SK-N-MC (cell line): ENCODE data around the gene SCNN1A.

Experiments
- DNase-seq: peaks from one replicate; pipeline ENCODE4 v3.0.0-alpha.2; 2011; ENCODE audit warnings: low read depth, low spot score
- H3K27ac ChIP-seq: fragments of 200-600 bp; sonication (generic); 2 replicates; pipeline ENCODE4 v1.5.1; 2016; ENCODE audit warnings: mixed run types
- H3K36me3 ChIP-seq: fragments of 200-600 bp; sonication (generic); 2 replicates; pipeline ENCODE4 v1.6.1; 2017; ENCODE audit warnings: antibody characterized with exemption, low read length, mixed read lengths; ENCODE audit not compliant: insufficient read depth
- H3K4me3 ChIP-seq: fragments of 200-600 bp; sonication (generic); 2 replicates; pipeline ENCODE4 v1.5.1; 2016
- H3K9ac ChIP-seq: fragments of 200-600 bp; sonication (generic); 2 replicates; pipeline ENCODE4 v1.8.0; 2017; ENCODE audit warnings: mixed run types, mixed read lengths; ENCODE audit not compliant: insufficient read length
- H3K9me3 ChIP-seq: fragments of 200-600 bp; sonication (generic); 2 replicates; pipeline ENCODE4 v1.6.1; 2017; ENCODE audit warnings: low read depth, mild to moderate bottlenecking, antibody characterized with exemption, low read length, moderate library complexity, mixed read lengths
- EZH2 ChIP-seq: fragments of 200-600 bp; sonication (generic); IDR thresholded peaks from one replicate; pipeline ENCODE4 v1.6.1; 2017; ENCODE audit warnings: antibody characterized with exemption
- FOXP2 ChIP-seq: optimal IDR thresholded peaks from 2 replicates; pipeline ENCODE3; 2011; ENCODE audit warnings: mild to moderate bottlenecking, moderate library complexity; ENCODE audit not compliant: insufficient read depth; ENCODE audit errors: extremely low read length, control extremely low read depth
- POLR2AphosphoS5 ChIP-seq: IDR thresholded peaks from 2 replicates; pipeline ENCODE4 v1.6.1; 2012; ENCODE audit warnings: mild to moderate bottlenecking, low read depth, low read length, borderline replicate concordance

Gene SCNN1A

DNA sequence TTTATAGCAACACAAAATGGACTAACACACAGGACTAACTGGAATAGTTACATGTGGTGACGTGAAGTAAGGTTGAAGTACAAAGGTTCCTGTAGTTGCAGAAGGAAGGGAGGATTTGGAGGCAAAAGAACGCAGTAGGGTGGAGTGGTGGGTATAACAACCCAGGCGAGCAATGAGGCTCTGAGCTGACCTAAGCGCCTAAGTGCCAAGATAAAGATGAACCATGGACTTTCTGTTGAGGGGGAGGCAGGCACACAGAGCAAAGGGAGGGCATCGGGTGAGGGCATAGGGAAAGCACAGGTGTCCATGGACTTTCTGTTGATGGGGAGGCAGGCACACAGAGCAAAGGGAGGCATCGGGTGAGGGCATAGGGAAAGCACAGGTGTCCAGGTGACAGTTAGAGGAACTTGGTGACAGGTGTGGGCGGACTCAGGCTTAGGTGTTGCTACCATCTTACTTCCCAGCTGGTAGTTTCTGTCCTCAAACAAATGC is 15.2 kb downstream of the SCNN1A start:
- Histone ChIP-seq H3K36me3 (no peaks in the 10 kb centered on the region), H3K9me3 (no peaks in the 10 kb centered on the region), H3K4me3 (no peak overlapping the region), H3K27ac (no peak overlapping the region), H3K9ac (no peak overlapping the region)
- TF ChIP-seq FOXP2 (no peak), POLR2AphosphoS5 (no peak), EZH2 (no peak)
- DNase-seq: no peak

DNA sequence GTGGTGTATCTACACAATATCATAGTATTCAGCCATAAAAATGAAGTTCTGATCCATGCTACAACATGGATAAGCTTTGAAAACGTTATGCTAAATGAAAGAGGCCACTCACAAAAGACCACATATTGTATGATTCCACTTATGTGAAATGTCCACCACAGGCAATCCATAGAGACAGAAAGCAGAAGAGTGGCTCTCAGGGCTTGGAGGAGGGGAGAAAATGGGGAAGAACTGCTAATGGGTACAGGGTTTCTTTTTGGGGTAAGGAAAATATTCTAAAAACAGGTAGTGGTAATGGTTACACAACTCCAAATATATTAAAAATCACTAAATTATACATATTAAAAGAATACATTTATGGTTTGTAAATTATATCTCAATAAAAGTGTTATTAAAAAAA is 16.5 kb downstream of the SCNN1A start:
- DNase-seq: no peak
- TF ChIP-seq EZH2 (no peak), POLR2AphosphoS5 (no peak), FOXP2 (no peak)
- Histone ChIP-seq H3K27ac (no peak overlapping the region), H3K9me3 (no peaks in the 10 kb centered on the region), H3K4me3 (no peak overlapping the region), H3K9ac (no peak overlapping the region), H3K36me3 (no peaks in the 10 kb centered on the region)

DNA sequence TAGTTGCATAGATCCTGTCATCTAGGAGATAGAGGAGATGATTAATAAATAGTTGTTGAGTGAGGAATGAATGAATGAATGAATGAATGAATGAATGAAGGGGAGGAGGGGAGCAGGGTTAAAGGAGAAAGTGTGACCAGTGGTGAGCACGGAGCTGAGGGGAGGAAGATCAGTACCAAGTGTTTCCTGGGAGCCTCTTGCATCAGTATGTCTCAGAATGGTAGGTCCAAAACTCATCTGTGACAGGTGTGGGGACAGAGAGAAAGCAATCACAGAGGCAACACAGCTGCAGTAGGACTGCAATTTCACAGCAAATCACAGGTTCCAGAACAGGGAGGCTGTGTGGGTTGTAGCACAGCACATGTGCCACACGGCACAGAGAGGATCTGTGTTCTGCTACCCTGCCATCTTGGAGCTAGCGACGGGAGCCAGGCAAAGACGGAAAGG is 19.0 kb downstream of the SCNN1A start:
- no peak overlapping the region for H3K27ac ChIP-seq
- DNase-seq: no peak
- TF ChIP-seq FOXP2 (no peak), EZH2 (no peak), POLR2AphosphoS5 (no peak)
- H3K4me3 ChIP-seq: no peak overlapping the region
- no peaks in the 10 kb centered on the region for H3K9me3 ChIP-seq
- no peak overlapping the region for H3K9ac ChIP-seq
- H3K36me3 ChIP-seq: no peaks in the 10 kb centered on the region

DNA sequence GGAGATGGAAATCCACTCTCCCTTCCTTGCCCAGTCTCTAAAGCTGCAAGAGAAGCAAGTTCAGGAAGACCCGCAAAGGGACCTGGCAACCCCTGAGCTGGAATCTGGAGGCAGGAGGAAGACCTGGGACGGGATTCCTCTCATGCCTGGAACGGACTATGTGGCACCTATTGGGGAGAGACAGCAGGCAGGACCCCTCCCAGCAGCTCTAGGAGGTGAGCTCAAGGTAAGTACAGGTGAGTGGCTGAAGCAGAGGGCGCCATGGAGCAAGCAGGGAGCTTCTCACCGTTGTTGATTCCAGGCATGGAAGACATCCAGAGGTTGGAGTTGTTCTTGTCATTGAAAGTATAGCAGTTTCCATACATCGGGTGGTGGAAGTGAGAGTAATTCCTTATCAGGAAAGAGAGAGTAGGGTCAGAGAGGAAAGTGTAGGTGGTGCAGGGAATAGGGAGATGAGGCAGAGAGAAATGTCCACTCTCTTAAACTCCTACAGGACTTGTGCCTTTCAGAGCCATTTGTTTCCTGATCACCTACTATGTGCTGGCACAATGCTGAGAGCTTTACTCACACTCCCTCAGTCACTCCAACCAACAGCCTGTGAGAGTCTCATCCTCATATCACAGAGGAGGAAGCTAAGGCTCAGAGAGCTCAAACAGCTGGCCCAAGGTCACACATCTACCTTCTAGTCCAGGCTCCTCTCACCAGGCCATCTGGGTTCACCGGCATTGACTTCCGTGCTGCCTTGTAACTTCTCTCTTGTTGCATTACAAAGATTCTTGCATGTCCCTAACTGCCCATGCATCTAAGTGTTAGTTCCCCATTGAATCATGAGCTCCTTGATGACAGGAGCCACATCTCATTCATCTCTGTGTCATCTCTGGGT is 19.6 kb downstream of the SCNN1A start:
- Histone ChIP-seq H3K4me3 (no peak overlapping the region), H3K27ac (no peak overlapping the region), H3K36me3 (no peaks in the 10 kb centered on the region), H3K9ac (no peak overlapping the region), H3K9me3 (no peaks in the 10 kb centered on the region)
- no peak for TF ChIP-seq POLR2AphosphoS5
- TF ChIP-seq EZH2: no peak
- TF ChIP-seq FOXP2: no peak
- no peak for DNase-seq

DNA sequence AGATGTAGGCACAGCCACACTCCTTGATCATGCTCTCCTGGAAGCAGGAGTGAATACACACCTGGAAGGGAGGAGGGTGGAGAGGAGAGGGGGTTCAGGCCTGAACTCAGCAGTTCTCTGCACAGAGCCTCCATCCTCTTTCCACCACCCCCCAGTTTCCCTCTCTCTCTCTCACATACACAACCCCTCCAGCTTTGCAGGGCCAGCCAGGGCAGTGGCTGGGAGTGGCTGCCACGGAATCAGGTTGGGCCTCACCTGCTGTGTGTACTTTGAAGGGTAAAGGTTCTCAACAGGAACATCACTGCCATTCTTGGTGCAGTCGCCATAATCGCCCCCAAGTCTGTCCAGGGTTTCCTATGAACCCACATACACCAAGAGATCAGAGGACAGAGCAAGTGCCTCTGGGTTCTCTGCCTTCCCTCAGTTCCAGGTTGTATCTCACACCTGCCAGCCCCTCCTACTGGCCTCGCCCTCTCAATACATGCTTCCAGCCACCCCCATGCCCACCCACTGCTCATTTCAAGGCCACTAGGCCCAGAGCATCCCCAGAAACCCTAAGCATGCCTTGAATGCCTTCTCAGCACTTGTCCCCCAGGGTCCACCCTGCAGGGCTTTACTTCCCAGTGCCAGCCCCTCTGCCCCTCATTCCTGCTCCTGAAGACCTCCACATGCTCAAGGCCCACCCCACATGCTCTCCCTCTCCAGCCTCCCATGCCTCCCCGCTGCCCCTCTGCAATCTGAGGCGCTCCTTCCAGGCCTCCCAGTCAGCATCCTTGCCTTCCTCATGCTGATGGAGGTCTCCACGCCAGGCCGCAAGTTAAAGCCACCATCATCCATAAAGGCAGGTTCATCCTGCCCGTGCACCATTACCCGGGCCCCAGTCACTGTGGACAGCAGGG is 20.6 kb downstream of the SCNN1A start:
- no peak overlapping the region for H3K9ac ChIP-seq
- no peaks in the 10 kb centered on the region for H3K36me3 ChIP-seq
- no peak overlapping the region for H3K4me3 ChIP-seq
- no peak overlapping the region for H3K27ac ChIP-seq
- H3K9me3 ChIP-seq: no peaks in the 10 kb centered on the region
- DNase-seq: no peak
- no peak for TF ChIP-seq POLR2AphosphoS5
- no peak for TF ChIP-seq FOXP2
- TF ChIP-seq EZH2: no peak

DNA sequence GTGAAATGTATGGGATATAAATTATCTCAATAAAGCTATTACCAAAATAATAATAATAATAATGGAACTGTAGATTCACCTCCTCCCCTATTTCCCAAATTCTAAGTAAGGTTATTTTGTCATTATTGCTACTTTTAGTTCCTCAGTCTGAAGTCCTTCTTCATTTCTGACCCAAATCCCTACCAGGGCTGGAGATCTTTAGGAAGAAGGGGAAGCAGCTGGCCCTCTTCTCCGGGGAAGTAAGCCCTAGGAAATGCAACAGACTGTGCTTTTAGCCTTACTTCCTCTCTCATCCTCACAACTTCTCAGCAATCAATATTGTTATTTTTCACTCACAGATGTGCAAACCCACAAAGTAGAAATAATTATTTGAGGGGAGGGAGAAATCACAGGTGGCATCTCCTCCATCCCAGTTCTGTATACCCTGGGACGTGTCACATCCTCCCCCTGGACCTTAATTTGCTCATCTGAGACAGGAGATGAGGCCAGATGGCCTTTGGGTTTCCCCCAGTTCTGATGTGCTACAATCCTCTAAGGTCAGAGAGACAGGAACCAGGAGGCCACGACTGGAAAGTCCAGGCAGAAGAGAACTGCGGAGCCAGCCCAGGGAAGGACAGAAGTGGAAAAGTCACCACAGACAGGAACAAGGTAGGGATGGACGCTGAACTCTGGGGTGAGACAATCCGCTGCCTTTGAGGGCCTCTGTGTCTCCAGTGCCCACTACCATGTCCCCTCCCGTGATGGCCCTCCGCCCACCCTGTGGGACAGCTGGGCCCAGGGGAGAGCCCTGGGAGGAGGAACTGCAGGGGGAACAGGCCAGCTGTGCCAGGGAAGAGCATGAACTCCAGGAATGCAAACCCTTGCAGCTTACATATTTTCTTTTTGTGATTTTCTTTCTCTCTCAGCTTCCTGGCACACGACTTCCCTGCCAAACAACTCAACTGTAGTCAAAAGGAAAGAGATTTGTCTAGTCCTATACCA is 22.9 kb downstream of the SCNN1A start:
- no peaks in the 10 kb centered on the region for H3K9me3 ChIP-seq
- no peak overlapping the region for H3K9ac ChIP-seq
- H3K36me3 ChIP-seq: no peaks in the 10 kb centered on the region
- no peak overlapping the region for H3K4me3 ChIP-seq
- DNase-seq: no peak
- H3K27ac ChIP-seq: no peak overlapping the region
- no peak for TF ChIP-seq FOXP2
- TF ChIP-seq POLR2AphosphoS5: no peak
- no peak for TF ChIP-seq EZH2

DNA sequence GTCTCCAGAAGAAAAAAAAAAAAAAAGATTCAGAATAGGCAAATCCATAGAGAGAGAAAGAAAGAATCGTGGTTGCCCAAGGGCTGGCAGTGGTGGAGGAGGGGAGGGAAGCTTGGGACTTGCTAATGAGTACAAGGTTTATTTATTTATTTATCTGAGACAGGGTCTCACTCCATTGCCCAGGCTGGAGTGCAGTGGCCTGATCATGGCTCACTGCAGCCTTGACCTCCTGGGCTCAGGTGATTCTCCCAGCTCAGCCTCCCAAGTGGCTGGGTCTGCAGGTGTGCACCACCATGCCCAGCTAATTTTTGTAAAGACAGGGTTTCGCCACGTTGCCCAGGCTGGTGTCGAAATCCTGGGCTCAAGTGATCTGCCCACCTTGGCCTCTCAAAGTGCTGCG is 23.7 kb downstream of the SCNN1A start:
- TF ChIP-seq FOXP2 (no peak), POLR2AphosphoS5 (no peak), EZH2 (no peak)
- no peaks in the 10 kb centered on the region for H3K9me3 ChIP-seq
- DNase-seq: no peak
- no peak overlapping the region for H3K4me3 ChIP-seq
- H3K36me3 ChIP-seq: no peaks in the 10 kb centered on the region
- H3K9ac ChIP-seq: no peak overlapping the region
- H3K27ac ChIP-seq: no peak overlapping the region
